HL-60 (cell line): ENCODE measurements around the gene POLE.
A peak's percentile ranks its signal among the peaks of the same experiment; 100 is the strongest.

Source experiments
- DNase-seq, 2 experiments: peaks; one replicate each; pipeline ENCODE4 v3.0.0-alpha.2; 2010 to 2020; ENCODE audit warnings: low read depth in 1 of 2, low spot score in 1 of 2
- H3K27ac ChIP-seq: fragments of 250-450 bp; sonication (Bioruptor Pico); replicated peaks from 2 replicates; pipeline ENCODE4 v1.5.1; 2020; ENCODE audit warnings: mild to moderate bottlenecking, moderate library complexity
- H3K27me3 ChIP-seq: fragments of 250-450 bp; sonication (Bioruptor Pico); 2 replicates; pipeline ENCODE4 v1.5.1; 2021; ENCODE audit warnings: mild to moderate bottlenecking, moderate library complexity; ENCODE audit not compliant: insufficient read depth, poor library complexity, severe bottlenecking
- H3K4me3 ChIP-seq: replicated peaks from 2 replicates; pipeline ENCODE4 v1.5.1; 2011; ENCODE audit warnings: mild to moderate bottlenecking, control low read depth, low read length; ENCODE audit not compliant: insufficient read depth
- CTCF ChIP-seq: IDR thresholded peaks from one replicate; pipeline ENCODE4 v1.5.1; 2011; ENCODE audit warnings: low read length, control low read depth, inconsistent platforms; ENCODE audit not compliant: insufficient read depth
- GABPA ChIP-seq: IDR thresholded peaks from 2 replicates; pipeline ENCODE4 v1.6.1; 2012; ENCODE audit warnings: low read depth
- POLR2AphosphoS5 ChIP-seq: IDR thresholded peaks from 2 replicates; pipeline ENCODE4 v1.6.1; 2012; ENCODE audit warnings: low read depth
- REST ChIP-seq: IDR thresholded peaks from 2 replicates; pipeline ENCODE4 v1.6.1; 2012; ENCODE audit warnings: low read depth; ENCODE audit not compliant: insufficient replicate concordance
- SPI1 ChIP-seq: IDR thresholded peaks from 2 replicates; pipeline ENCODE4 v1.6.1; 2012; ENCODE audit warnings: low read depth, mild to moderate bottlenecking, borderline replicate concordance

Gene POLE

GRCh38 chr12:132672678-132673077 is 14.5 kb downstream of the POLE start:
- no peak for DNase-seq
- Histone ChIP-seq H3K4me3 (no peak overlapping the region), H3K27ac (no peak overlapping the region), H3K27me3 (no peaks in the 10 kb centered on the region)
- TF ChIP-seq GABPA: no peak
- no peak for TF ChIP-seq SPI1
- TF ChIP-seq REST: no peak
- TF ChIP-seq CTCF: no peak
- TF ChIP-seq POLR2AphosphoS5: no peak

GRCh38 chr12:132672116-132672515 is 15.0 kb downstream of the POLE start:
- Histone ChIP-seq H3K27ac (no peak overlapping the region), H3K27me3 (no peaks in the 10 kb centered on the region), H3K4me3 (no peak overlapping the region)
- TF ChIP-seq SPI1: no peak
- TF ChIP-seq POLR2AphosphoS5: no peak; the same call in 1 of the 2 replicates
- DNase-seq: peak in 1 of 2 experiments; percentile 15

- no peak for TF ChIP-seq GABPA
- TF ChIP-seq POLR2AphosphoS5: no peak
- no peak for TF ChIP-seq CTCF
- TF ChIP-seq REST: no peak
- no peak for TF ChIP-seq SPI1
- no peak overlapping the region for H3K4me3 ChIP-seq
- DNase-seq: no peak
- H3K27me3 ChIP-seq: no peaks in the 10 kb centered on the region
- H3K27ac ChIP-seq: no peak overlapping the region
Observed at GRCh38 chr12:132669166-132669879, 17.8 kb downstream of the POLE start.

GRCh38 chr12:132668191-132669088 is 18.7 kb downstream of the POLE start:
- DNase-seq: no peak
- no peak for TF ChIP-seq POLR2AphosphoS5
- no peak for TF ChIP-seq GABPA
- H3K27me3 ChIP-seq: no peaks in the 10 kb centered on the region
- H3K27ac ChIP-seq: no peak overlapping the region
- no peak overlapping the region for H3K4me3 ChIP-seq
